ENCODE measurements around the gene TBX20.
"Not testable (repeated sequence)": the region's sequence is repeated elsewhere in the genome, so short reads cannot be mapped to it uniquely, and the experiment has no call there.

GRCh38 chr7:35184961-35185360 lies 68.9 kb downstream of the TBX20 start:
- not testable (repeated sequence) for TF ChIP-seq CTCF, POLR2A (IDR thresholded peaks at IDR 0.05)
